AG10803 (cell line): ENCODE measurements around the gene CD93.

Experiments
- DNase-seq: peaks from one replicate; pipeline ENCODE4 v3.0.0; 2010; ENCODE audit warnings: low read depth
- H3K4me3 ChIP-seq: 2 replicates; pipeline ENCODE4 v1.5.1; 2011; ENCODE audit warnings: mild to moderate bottlenecking, low read length, control low read depth
- CTCF ChIP-seq: conservative IDR thresholded peaks from 2 replicates; pipeline ENCODE4 v1.5.1; 2011; ENCODE audit warnings: mild to moderate bottlenecking, low read length, control low read depth, inconsistent platforms

Gene CD93

GRCh38 chr20:23082846-23083552 lies 3.1 kb downstream of the CD93 start:
- DNase-seq, result no peak
- TF ChIP-seq CTCF, result no peak
- no peak overlapping the region for H3K4me3 ChIP-seq

GRCh38 chr20:23081263-23081819 lies 4.8 kb downstream of the CD93 start:
- H3K4me3 ChIP-seq, result no peak overlapping the region
- no peak for DNase-seq
- TF ChIP-seq CTCF, result no peak

GRCh38 chr20:23080521-23080920 lies 5.6 kb downstream of the CD93 start:
- no peak overlapping the region for H3K4me3 ChIP-seq
- DNase-seq, result no peak

GRCh38 chr20:23079926-23080325 lies 6.2 kb downstream of the CD93 start:
- H3K4me3 ChIP-seq, result no peak overlapping the region
- TF ChIP-seq CTCF, result no peak
- no peak for DNase-seq

More at GRCh38 chr20:23080521-23080920, 5.6 kb downstream of the CD93 start:
- TF ChIP-seq CTCF, result no peak

GRCh38 chr20:23079016-23079351 lies 7.1 kb downstream of the CD93 start:
- DNase-seq, result no peak
- no peak for TF ChIP-seq CTCF
- no peak overlapping the region for H3K4me3 ChIP-seq

- no peak for TF ChIP-seq CTCF
- H3K4me3 ChIP-seq, result no peak overlapping the region
- DNase-seq, result peak; percentile 46
Measured at GRCh38 chr20:23078351-23079015, 7.6 kb downstream of the CD93 start.

GRCh38 chr20:23077277-23077676 lies 8.8 kb downstream of the CD93 start:
- no peak overlapping the region for H3K4me3 ChIP-seq
- no peak for TF ChIP-seq CTCF
- no peak for DNase-seq
